ENCODE data around the gene NOLC1.

- TF ChIP-seq CTCF (IDR thresholded peaks at IDR 0.05): no peak
- no peak for TF ChIP-seq POLR2A (IDR thresholded peaks at IDR 0.05)
Measured at GRCh38 chr10:102153093-102153620, 968 bp downstream of the NOLC1 start.
